HG02970 (cell line): ENCODE data around the gene CYS1.
"Not testable (repeated sequence)": the region's sequence is repeated elsewhere in the genome, so short reads cannot be mapped to it uniquely, and the experiment has no call there.

Experiments
- ATAC-seq: cut with Tn5 transposase; IDR thresholded peaks from one replicate; pipeline ENCODE4 v1.9.1; 2021; ENCODE audit warnings: mild to moderate bottlenecking, moderate library complexity, moderate number of reproducible peaks; ENCODE audit not compliant: unreplicated experiment, low FRiP score

Gene CYS1

GRCh38 chr2:10094271-10094814 is 14.1 kb upstream of the CYS1 start:
- ATAC-seq: no peak

- ATAC-seq: not testable (repeated sequence)
Observed at GRCh38 chr2:10091889-10092244, 11.7 kb upstream of the CYS1 start.

GRCh38 chr2:10091182-10091888 is 11.1 kb upstream of the CYS1 start:
- ATAC-seq: peak; percentile 35

- no peak for ATAC-seq
Observed at GRCh38 chr2:10089565-10090190, 9.5 kb upstream of the CYS1 start.

GRCh38 chr2:10087360-10087759 is 7.1 kb upstream of the CYS1 start:
- ATAC-seq: no peak

- ATAC-seq: no peak
Observed at GRCh38 chr2:10086950-10087349, 6.7 kb upstream of the CYS1 start.

GRCh38 chr2:10085668-10086059 is 5.5 kb upstream of the CYS1 start:
- ATAC-seq: no peak

GRCh38 chr2:10085043-10085667 is 4.9 kb upstream of the CYS1 start:
- ATAC-seq: no peak

GRCh38 chr2:10084223-10084865 is 4.1 kb upstream of the CYS1 start:
- peak; percentile 0 for ATAC-seq

GRCh38 chr2:10083692-10084211 is 3.5 kb upstream of the CYS1 start:
- ATAC-seq: peak; percentile 29

GRCh38 chr2:10083046-10083445 is 2.8 kb upstream of the CYS1 start:
- ATAC-seq: no peak

- ATAC-seq: peak; percentile 22
Observed at GRCh38 chr2:10080536-10081304, 509 bp upstream of the CYS1 start.

GRCh38 chr2:10079266-10079869 is 843 bp downstream of the CYS1 start:
- peak; percentile 7 for ATAC-seq

GRCh38 chr2:10078704-10079265 is 1.4 kb downstream of the CYS1 start:
- ATAC-seq: no peak

GRCh38 chr2:10078001-10078400 is 2.2 kb downstream of the CYS1 start:
- no peak for ATAC-seq

GRCh38 chr2:10076988-10077527 is 3.2 kb downstream of the CYS1 start:
- no peak for ATAC-seq

GRCh38 chr2:10076511-10076910 is 3.7 kb downstream of the CYS1 start:
- ATAC-seq: no peak

GRCh38 chr2:10075571-10076209 is 4.5 kb downstream of the CYS1 start:
- no peak for ATAC-seq

- no peak for ATAC-seq
Observed at GRCh38 chr2:10075101-10075500, 5.1 kb downstream of the CYS1 start.
